Mesodermal cell (in vitro differentiated cells): ENCODE measurements around the gene MYO1D.
"Not testable (repeated sequence)": the region's sequence is repeated elsewhere in the genome, so short reads cannot be mapped to it uniquely, and the experiment has no call there.

Experiments
- H3K27ac ChIP-seq: 2 replicates; pipeline ENCODE4 v1.7.0; 2013; ENCODE audit warnings: mild to moderate bottlenecking, low read depth, low read length, moderate library complexity; ENCODE audit not compliant: severe bottlenecking
- H3K36me3 ChIP-seq: 2 replicates; pipeline ENCODE4 v1.7.1; 2013; ENCODE audit warnings: mild to moderate bottlenecking, low read length, moderate library complexity; ENCODE audit not compliant: control insufficient read depth, insufficient read depth
- H3K4me1 ChIP-seq: one replicate; pipeline ENCODE4 v1.7.1; 2013; ENCODE audit warnings: mild to moderate bottlenecking, low read length; ENCODE audit not compliant: insufficient read depth, control insufficient read depth, poor library complexity, severe bottlenecking
- H3K4me3 ChIP-seq: 2 replicates; pipeline ENCODE4 v1.7.0; 2013; ENCODE audit warnings: low read length, control low read depth, mild to moderate bottlenecking; ENCODE audit not compliant: insufficient read depth, poor library complexity, severe bottlenecking; ENCODE audit errors: extremely low read depth
- H3K9me3 ChIP-seq: 2 replicates; pipeline ENCODE4 v1.7.1; 2013; ENCODE audit warnings: mild to moderate bottlenecking, low read length, moderate library complexity; ENCODE audit not compliant: control insufficient read depth
- WGBS, 2 experiments: methylation state at CpG; one replicate each; pipeline ENCODE4 v1.1.5; 2013; ENCODE audit warnings: missing lambda C conversion rate in 2 of 2; ENCODE audit not compliant: insufficient coverage in 2 of 2; 5-methylcytosine and 5-hydroxymethylcytosine counted together

MYO1D gene

GRCh38 chr17:32651084-32651483 is 225.8 kb downstream of the MYO1D start:
- no peaks in the 10 kb centered on the region for H3K4me1 ChIP-seq
- WGBS, 2 experiments = 85 to 92% methylated on average over 1 to 2 of the region's 2 CpGs
- H3K36me3 ChIP-seq = peaks cover 15% of the 10 kb centered on the region
- H3K27ac ChIP-seq = no peak overlapping the region
- no peak overlapping the region for H3K4me3 ChIP-seq
- H3K9me3 ChIP-seq = peaks cover 13% of the 10 kb centered on the region

GRCh38 chr17:32648450-32648849 is 228.5 kb downstream of the MYO1D start:
- H3K27ac ChIP-seq = no peak overlapping the region
- H3K36me3 ChIP-seq = peaks cover 14% of the 10 kb centered on the region
- H3K4me3 ChIP-seq = no peak overlapping the region
- peaks cover 13% of the 10 kb centered on the region for H3K9me3 ChIP-seq
- no peaks in the 10 kb centered on the region for H3K4me1 ChIP-seq
- no CpG with 5 or more reads among the region's 2 CpGs for WGBS, 2 experiments

- Histone ChIP-seq H3K9me3 (peaks cover 13% of the 10 kb centered on the region), H3K4me3 (no peak overlapping the region), H3K4me1 (no peaks in the 10 kb centered on the region), H3K27ac (no peak overlapping the region), H3K36me3 (peaks cover 5% of the 10 kb centered on the region)
- 87 to 100% methylated on average over 2 of the region's 2 CpGs for WGBS, 2 experiments
Observed at GRCh38 chr17:32646941-32647340, 230.0 kb downstream of the MYO1D start.

GRCh38 chr17:32641514-32641913 is 235.4 kb downstream of the MYO1D start:
- H3K27ac ChIP-seq, H3K36me3 ChIP-seq, H3K4me1 ChIP-seq, H3K9me3 ChIP-seq, H3K4me3 ChIP-seq: not testable (repeated sequence)
- WGBS, 2 experiments = no CpG with 5 or more reads among the region's 2 CpGs

- H3K4me1 ChIP-seq = no peaks in the 10 kb centered on the region
- whole genome bisulfite sequencing, 2 experiments = 100% methylated on average over 1 to 2 of the region's 5 CpGs
- no peak overlapping the region for H3K27ac ChIP-seq
- no peak overlapping the region for H3K4me3 ChIP-seq
- no peaks in the 10 kb centered on the region for H3K36me3 ChIP-seq
- no peaks in the 10 kb centered on the region for H3K9me3 ChIP-seq
Observed at GRCh38 chr17:32636598-32637218, 240.2 kb downstream of the MYO1D start.

- H3K4me3 ChIP-seq = no peak overlapping the region
- 80 to 89% methylated on average over 1 of the region's 3 CpGs for WGBS, 2 experiments
- H3K9me3 ChIP-seq = no peaks in the 10 kb centered on the region
- no peaks in the 10 kb centered on the region for H3K36me3 ChIP-seq
- no peaks in the 10 kb centered on the region for H3K4me1 ChIP-seq
- H3K27ac ChIP-seq = no peak overlapping the region
Observed at GRCh38 chr17:32634167-32634566, 242.8 kb downstream of the MYO1D start.

- no peaks in the 10 kb centered on the region for H3K9me3 ChIP-seq
- H3K4me1 ChIP-seq = peaks cover 7% of the 10 kb centered on the region
- 84 to 97% methylated on average over 4 of the region's 6 CpGs for WGBS, 2 experiments
- no peaks in the 10 kb centered on the region for H3K36me3 ChIP-seq
- H3K27ac ChIP-seq = no peak overlapping the region
- H3K4me3 ChIP-seq = no peak overlapping the region
Observed at GRCh38 chr17:32631341-32632096, 245.4 kb downstream of the MYO1D start.

- Histone ChIP-seq H3K9me3 (no peaks in the 10 kb centered on the region), H3K4me1 (peaks cover 7% of the 10 kb centered on the region), H3K27ac (no peak overlapping the region), H3K36me3 (no peaks in the 10 kb centered on the region), H3K4me3 (no peak overlapping the region)
- 93 to 95% methylated on average over 9 to 10 of the region's 11 CpGs for WGBS, 2 experiments
Observed at GRCh38 chr17:32629563-32630190, 247.2 kb downstream of the MYO1D start.

- H3K36me3 ChIP-seq = no peaks in the 10 kb centered on the region
- H3K4me1 ChIP-seq = peaks cover 7% of the 10 kb centered on the region
- 90% methylated on average over 3 of the region's 4 CpGs; no CpG with 5 or more reads in 1 of the 2 experiments for WGBS, 2 experiments
- no peak overlapping the region for H3K4me3 ChIP-seq
- no peaks in the 10 kb centered on the region for H3K9me3 ChIP-seq
- H3K27ac ChIP-seq = no peak overlapping the region
Observed at GRCh38 chr17:32628271-32629044, 248.5 kb downstream of the MYO1D start.

- H3K27ac ChIP-seq = peak overlapping the region; percentile 32
Observed at GRCh38 chr17:32627239-32627996, 249.5 kb downstream of the MYO1D start.

More at GRCh38 chr17:32627239-32627996, 249.5 kb downstream of the MYO1D start:
- peaks cover 7% of the 10 kb centered on the region for H3K4me1 ChIP-seq
- 42 to 44% methylated on average over 9 to 11 of the region's 15 CpGs for WGBS, 2 experiments
- no peaks in the 10 kb centered on the region for H3K36me3 ChIP-seq
- H3K9me3 ChIP-seq = no peaks in the 10 kb centered on the region
- no peak overlapping the region for H3K4me3 ChIP-seq
